KMS-11 (cell line): ENCODE results near the gene ZNF695.

Source experiments
- H2AFZ ChIP-seq: fragments of 200-600 bp; sonication (generic); 2 replicates; pipeline ENCODE4 v1.6.1; 2016; ENCODE audit warnings: antibody characterized with exemption, mixed run types, low read depth
- H3K27ac ChIP-seq: fragments of 200-600 bp; sonication (generic); 2 replicates; pipeline ENCODE4 v1.6.1; 2016; ENCODE audit warnings: mild to moderate bottlenecking, mixed run types
- H3K27me3 ChIP-seq: fragments of 200-600 bp; sonication (generic); 2 replicates; pipeline ENCODE4 v1.6.1; 2017; ENCODE audit warnings: mild to moderate bottlenecking, low read depth, mixed run types, moderate library complexity; ENCODE audit not compliant: insufficient read depth
- H3K36me3 ChIP-seq: fragments of 200-600 bp; sonication (generic); 2 replicates; pipeline ENCODE4 v1.6.1; 2017; ENCODE audit warnings: mild to moderate bottlenecking, mixed run types; ENCODE audit not compliant: insufficient read depth
- H3K4me1 ChIP-seq: fragments of 200-600 bp; sonication (generic); 2 replicates; pipeline ENCODE4 v1.6.1; 2016; ENCODE audit warnings: mild to moderate bottlenecking, low read depth, mixed run types; ENCODE audit not compliant: poor library complexity, severe bottlenecking
- H3K4me2 ChIP-seq: fragments of 200-600 bp; sonication (generic); 2 replicates; pipeline ENCODE4 v1.7.0; 2016; ENCODE audit warnings: mild to moderate bottlenecking, mixed run types
- H3K4me3 ChIP-seq: fragments of 200-600 bp; sonication (generic); IDR thresholded peaks from 2 replicates; pipeline ENCODE4 v1.6.1; 2017; ENCODE audit warnings: low read depth, low read length, mixed read lengths; ENCODE audit not compliant: insufficient read depth
- H3K79me2 ChIP-seq: fragments of 200-600 bp; sonication (generic); 2 replicates; pipeline ENCODE4 v1.6.1; 2016; ENCODE audit warnings: low read depth, mixed run types; ENCODE audit not compliant: insufficient read depth
- H3K9ac ChIP-seq: fragments of 200-600 bp; sonication (generic); 2 replicates; pipeline ENCODE4 v1.6.1; 2016; ENCODE audit warnings: mild to moderate bottlenecking, mixed run types
- H4K20me1 ChIP-seq: fragments of 200-600 bp; sonication (generic); 2 replicates; pipeline ENCODE4 v1.6.1; 2016; ENCODE audit warnings: mild to moderate bottlenecking, mixed run types; ENCODE audit not compliant: insufficient read depth
- CTCF ChIP-seq: fragments of 200-600 bp; sonication (generic); conservative IDR thresholded peaks from 2 replicates; pipeline ENCODE4 v1.6.1; 2017; ENCODE audit warnings: low read depth, mild to moderate bottlenecking, antibody characterized with exemption, low read length, moderate library complexity, mixed read lengths

ZNF695 gene

GRCh38 chr1:246954126-246954525 lies 53.7 kb downstream of the ZNF695 start:
- no peaks in the 10 kb centered on the region for H3K27me3 ChIP-seq
- H3K4me2 ChIP-seq = no peak overlapping the region
- no peak overlapping the region for H3K9ac ChIP-seq
- H4K20me1 ChIP-seq = no peaks in the 10 kb centered on the region
- H3K4me1 ChIP-seq = no peaks in the 10 kb centered on the region
- TF ChIP-seq CTCF = no peak
- no peak overlapping the region for H3K27ac ChIP-seq
- no peaks in the 10 kb centered on the region for H3K79me2 ChIP-seq
- H2AFZ ChIP-seq = no peak overlapping the region
- H3K4me3 ChIP-seq = no peak overlapping the region
- no peaks in the 10 kb centered on the region for H3K36me3 ChIP-seq

GRCh38 chr1:246951413-246951812 lies 56.4 kb downstream of the ZNF695 start:
- Histone ChIP-seq H3K79me2 (no peaks in the 10 kb centered on the region), H3K9ac (no peak overlapping the region), H2AFZ (no peak overlapping the region), H3K27ac (no peak overlapping the region), H3K4me2 (no peak overlapping the region), H4K20me1 (no peaks in the 10 kb centered on the region), H3K27me3 (no peaks in the 10 kb centered on the region), H3K36me3 (no peaks in the 10 kb centered on the region), H3K4me3 (no peak overlapping the region), H3K4me1 (no peaks in the 10 kb centered on the region)
- no peak for TF ChIP-seq CTCF

GRCh38 chr1:246949956-246950355 lies 57.9 kb downstream of the ZNF695 start:
- Histone ChIP-seq H2AFZ (no peak overlapping the region), H3K36me3 (no peaks in the 10 kb centered on the region), H4K20me1 (no peaks in the 10 kb centered on the region), H3K27me3 (no peaks in the 10 kb centered on the region), H3K4me3 (no peak overlapping the region), H3K4me2 (no peak overlapping the region), H3K9ac (no peak overlapping the region), H3K4me1 (no peaks in the 10 kb centered on the region), H3K27ac (no peak overlapping the region), H3K79me2 (no peaks in the 10 kb centered on the region)
- no peak for TF ChIP-seq CTCF

GRCh38 chr1:246947255-246947654 lies 60.6 kb downstream of the ZNF695 start:
- no peaks in the 10 kb centered on the region for H3K4me1 ChIP-seq
- no peak overlapping the region for H3K9ac ChIP-seq
- H4K20me1 ChIP-seq = no peaks in the 10 kb centered on the region
- no peak overlapping the region for H3K4me3 ChIP-seq
- no peaks in the 10 kb centered on the region for H3K27me3 ChIP-seq
- no peaks in the 10 kb centered on the region for H3K36me3 ChIP-seq
- TF ChIP-seq CTCF = no peak
- H3K4me2 ChIP-seq = no peak overlapping the region
- H2AFZ ChIP-seq = no peak overlapping the region
- no peaks in the 10 kb centered on the region for H3K79me2 ChIP-seq
- no peak overlapping the region for H3K27ac ChIP-seq

GRCh38 chr1:246946366-246946765 lies 61.5 kb downstream of the ZNF695 start:
- no peak overlapping the region for H2AFZ ChIP-seq
- H3K4me2 ChIP-seq = no peak overlapping the region
- no peak overlapping the region for H3K27ac ChIP-seq
- no peaks in the 10 kb centered on the region for H4K20me1 ChIP-seq
- no peaks in the 10 kb centered on the region for H3K4me1 ChIP-seq
- H3K79me2 ChIP-seq = no peaks in the 10 kb centered on the region
- no peaks in the 10 kb centered on the region for H3K36me3 ChIP-seq
- no peak for TF ChIP-seq CTCF
- no peak overlapping the region for H3K4me3 ChIP-seq
- H3K9ac ChIP-seq = no peak overlapping the region
- H3K27me3 ChIP-seq = no peaks in the 10 kb centered on the region
